HepG2 (cell line): ENCODE measurements around the gene DLX6. TPM values are rescaled to one million over a fixed set of nuclear protein-coding genes. Genes with fewer than 3 reads are reported as not detected.
A peak's percentile ranks its signal among the peaks of the same experiment; 100 is the strongest.

Experiments
- BRCA1 ChIP-seq: sonication (generic); formaldehyde crosslinking; IDR thresholded peaks from 2 replicates; pipeline ENCODE4 v1.4.0; 2020; ENCODE audit warnings: missing genetic modification reagents
- ELF3 ChIP-seq: IDR thresholded peaks from 2 replicates; pipeline ENCODE4 v1.6.1; 2016; ENCODE audit warnings: missing genetic modification reagents, missing compliant biosample characterization
- MATR3 ChIP-seq: sonication (generic); formaldehyde crosslinking; IDR thresholded peaks from 2 replicates; pipeline ENCODE4 v1.4.0; 2020; ENCODE audit warnings: missing genetic modification reagents
- NCOA2 ChIP-seq: sonication (generic); formaldehyde crosslinking; IDR thresholded peaks from 2 replicates; pipeline ENCODE4 v1.8.0; 2022; ENCODE audit warnings: inconsistent platforms
- NR3C1 ChIP-seq: sonication (generic); formaldehyde crosslinking; IDR thresholded peaks from 2 replicates; pipeline ENCODE4 v1.4.0; 2020; ENCODE audit warnings: missing genetic modification reagents
- PHF21A ChIP-seq: sonication (generic); formaldehyde crosslinking; IDR thresholded peaks from 2 replicates; pipeline ENCODE4 v1.5.0; 2020; ENCODE audit warnings: mild to moderate bottlenecking, missing genetic modification reagents
- RELA ChIP-seq: sonication (generic); formaldehyde crosslinking; IDR thresholded peaks from 2 replicates; pipeline ENCODE4 v1.4.0; 2020; ENCODE audit warnings: missing genetic modification reagents
- SMAD9 ChIP-seq: sonication (generic); formaldehyde crosslinking; IDR thresholded peaks from 2 replicates; pipeline ENCODE4 v1.5.1; 2020; ENCODE audit warnings: mild to moderate bottlenecking, missing genetic modification reagents
- SOX13 ChIP-seq, 3 experiments: fragments of 450-650 bp in 1 of 3; sonication (generic) in 1 of 3; formaldehyde crosslinking in 1 of 3; IDR thresholded peaks in 2 of 3; conservative IDR thresholded peaks in 1 of 3; 2 replicates each; pipeline versions ENCODE4 v1.5.0 to v1.6.1; 2016 to 2020; ENCODE audit warnings: antibody characterized with exemption in 1 of 3, mild to moderate bottlenecking in 1 of 3, missing compliant biosample characterization in 1 of 3, missing genetic modification reagents in 1 of 3, moderate library complexity in 1 of 3
- SOX5 ChIP-seq: IDR thresholded peaks from 2 replicates; pipeline ENCODE4 v1.6.1; 2016; ENCODE audit warnings: borderline replicate concordance
- SYNCRIP ChIP-seq: fragments of 200-400 bp; formaldehyde crosslinking; IDR thresholded peaks from 2 replicates; pipeline ENCODE4 v1.6.1; 2018; ENCODE audit warnings: mild to moderate bottlenecking, low read depth, low read length; ENCODE audit not compliant: insufficient read depth
- TBX2 ChIP-seq: sonication (generic); formaldehyde crosslinking; IDR thresholded peaks from 2 replicates; pipeline ENCODE4 v1.5.0; 2020; ENCODE audit warnings: missing genetic modification reagents, mild to moderate bottlenecking, borderline replicate concordance
- XRCC5 ChIP-seq: fragments of 200-400 bp; formaldehyde crosslinking; optimal IDR thresholded peaks from 2 replicates; pipeline ENCODE3; 2017; ENCODE audit warnings: mild to moderate bottlenecking, low read length
- ZMYM3 ChIP-seq: sonication (generic); formaldehyde crosslinking; IDR thresholded peaks from 2 replicates; pipeline ENCODE4 v1.5.1; 2020; ENCODE audit warnings: mild to moderate bottlenecking, missing genetic modification reagents
- ZNF20 ChIP-seq: sonication (generic); formaldehyde crosslinking; IDR thresholded peaks from 2 replicates; pipeline ENCODE4 v1.4.0; 2020; ENCODE audit warnings: mild to moderate bottlenecking, moderate library complexity, missing genetic modification reagents
- ZNF235 ChIP-seq: sonication (generic); formaldehyde crosslinking; IDR thresholded peaks from 2 replicates; pipeline ENCODE4 v1.8.1; 2023; ENCODE audit warnings: mild to moderate bottlenecking, missing genetic modification reagents, borderline replicate concordance
- ZNF333 ChIP-seq: sonication (generic); formaldehyde crosslinking; IDR thresholded peaks from 2 replicates; pipeline ENCODE4 v1.4.0; 2020; ENCODE audit warnings: mild to moderate bottlenecking, missing genetic modification reagents, borderline replicate concordance
- ZNF644 ChIP-seq: IDR thresholded peaks from 2 replicates; pipeline ENCODE4 v1.6.1; 2016; ENCODE audit warnings: low read depth
- ZNF777 ChIP-seq: sonication (generic); formaldehyde crosslinking; IDR thresholded peaks from 2 replicates; pipeline ENCODE4 v1.4.0; 2020; ENCODE audit warnings: missing genetic modification reagents
- ZSCAN30 ChIP-seq: sonication (generic); formaldehyde crosslinking; IDR thresholded peaks from 2 replicates; pipeline ENCODE4 v1.5.0; 2020; ENCODE audit warnings: mild to moderate bottlenecking, missing genetic modification reagents
- polyA plus RNA-seq, 8 experiments: library from polyadenylated mRNA; depleted of rRNA in 3 of 8; stranded (reverse) in 7 of 8; unstranded in 1 of 8; fragments of >200 nt; fragmentation: Illumina TruSeq in 4 of 8; extraction: Trizol in 4 of 8; gene quantifications; 2 replicates each; pipeline versions ENCODE4 v1.2.1 to v1.2.3, GENCODE V29; 2011 to 2016; ENCODE audit warnings: low read depth in 4 of 8, missing spikeins in 1 of 8, mixed read lengths in 1 of 8; ENCODE audit not compliant: insufficient read depth in 1 of 8
- total RNA-seq, 5 experiments: library from RNA; depleted of rRNA; stranded (reverse); fragments of >200 nt; fragmentation: Illumina TruSeq; extraction: Trizol; gene quantifications; 2 replicates each; pipeline ENCODE4 v1.2.3, GENCODE V29; 2016; ENCODE audit warnings: low read depth in 1 of 5
- TF ChIP-seq, protein P1 (sequence below): sonication (generic); formaldehyde crosslinking; IDR thresholded peaks from 2 replicates; pipeline ENCODE4 v1.5.0; 2020; ENCODE audit warnings: mild to moderate bottlenecking, missing genetic modification reagents, borderline replicate concordance
- TF ChIP-seq, protein P2 (sequence below): IDR thresholded peaks from 2 replicates; pipeline ENCODE4 v1.6.1; 2016; ENCODE audit warnings: missing genetic modification reagents, missing compliant biosample characterization
- TF ChIP-seq, protein P3 (sequence below): sonication (generic); formaldehyde crosslinking; IDR thresholded peaks from 2 replicates; pipeline ENCODE4 v1.4.0; 2020; ENCODE audit warnings: missing genetic modification reagents

DLX6 gene
- total and polyA plus RNA-seq, 2 of the 13 experiments (the other 11 are each of a cell fraction or from before 2014, with no cell fraction given) = 3.5 to 5.5 TPM

DNA sequence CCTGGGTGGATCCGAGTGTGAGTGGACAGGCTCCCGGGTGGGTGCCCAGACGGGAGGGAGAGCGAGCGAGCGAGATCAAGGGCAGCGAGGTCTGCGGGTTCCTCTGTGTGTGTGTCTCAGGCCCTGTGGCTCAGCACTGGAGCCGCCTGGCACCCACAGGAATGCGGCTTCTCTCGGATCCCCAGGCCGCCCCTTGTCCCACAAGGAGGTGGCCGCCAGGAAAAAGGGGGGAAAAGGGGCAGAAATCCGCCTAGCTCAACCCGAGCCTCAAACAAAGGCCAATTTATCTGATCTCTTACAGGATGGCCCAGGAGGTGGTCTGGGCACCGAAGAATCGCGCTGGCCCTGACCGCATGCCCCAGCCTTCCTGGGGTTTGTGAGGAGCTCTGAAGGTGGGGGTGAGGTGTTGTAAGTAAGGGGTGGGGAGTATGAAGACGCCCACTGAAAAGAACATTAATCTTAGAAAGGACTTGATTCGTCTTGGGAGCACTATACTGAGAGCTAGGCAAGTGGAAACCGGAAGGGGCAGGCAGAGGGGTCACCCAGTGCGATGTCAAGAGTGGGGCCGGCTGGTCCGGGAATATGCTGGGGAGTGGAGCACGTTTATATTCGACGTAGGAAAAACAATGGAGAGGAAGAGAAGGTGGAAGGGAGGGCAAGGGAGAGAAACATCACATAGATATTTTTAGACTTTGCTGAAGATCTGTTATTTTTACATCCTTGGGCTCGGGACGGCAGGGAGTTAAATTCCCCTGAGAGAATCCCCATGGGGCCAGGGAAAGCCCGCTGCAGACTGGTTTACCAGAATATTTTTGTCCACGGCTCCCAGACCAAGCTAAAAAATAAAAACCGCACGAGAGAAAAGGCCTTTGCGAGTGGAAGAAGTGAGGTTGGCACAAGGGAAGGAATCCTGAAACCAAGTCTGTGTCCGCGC lies 12.1 kb downstream of the DLX6 start (continued):
- TF ChIP-seq, protein P1, sequence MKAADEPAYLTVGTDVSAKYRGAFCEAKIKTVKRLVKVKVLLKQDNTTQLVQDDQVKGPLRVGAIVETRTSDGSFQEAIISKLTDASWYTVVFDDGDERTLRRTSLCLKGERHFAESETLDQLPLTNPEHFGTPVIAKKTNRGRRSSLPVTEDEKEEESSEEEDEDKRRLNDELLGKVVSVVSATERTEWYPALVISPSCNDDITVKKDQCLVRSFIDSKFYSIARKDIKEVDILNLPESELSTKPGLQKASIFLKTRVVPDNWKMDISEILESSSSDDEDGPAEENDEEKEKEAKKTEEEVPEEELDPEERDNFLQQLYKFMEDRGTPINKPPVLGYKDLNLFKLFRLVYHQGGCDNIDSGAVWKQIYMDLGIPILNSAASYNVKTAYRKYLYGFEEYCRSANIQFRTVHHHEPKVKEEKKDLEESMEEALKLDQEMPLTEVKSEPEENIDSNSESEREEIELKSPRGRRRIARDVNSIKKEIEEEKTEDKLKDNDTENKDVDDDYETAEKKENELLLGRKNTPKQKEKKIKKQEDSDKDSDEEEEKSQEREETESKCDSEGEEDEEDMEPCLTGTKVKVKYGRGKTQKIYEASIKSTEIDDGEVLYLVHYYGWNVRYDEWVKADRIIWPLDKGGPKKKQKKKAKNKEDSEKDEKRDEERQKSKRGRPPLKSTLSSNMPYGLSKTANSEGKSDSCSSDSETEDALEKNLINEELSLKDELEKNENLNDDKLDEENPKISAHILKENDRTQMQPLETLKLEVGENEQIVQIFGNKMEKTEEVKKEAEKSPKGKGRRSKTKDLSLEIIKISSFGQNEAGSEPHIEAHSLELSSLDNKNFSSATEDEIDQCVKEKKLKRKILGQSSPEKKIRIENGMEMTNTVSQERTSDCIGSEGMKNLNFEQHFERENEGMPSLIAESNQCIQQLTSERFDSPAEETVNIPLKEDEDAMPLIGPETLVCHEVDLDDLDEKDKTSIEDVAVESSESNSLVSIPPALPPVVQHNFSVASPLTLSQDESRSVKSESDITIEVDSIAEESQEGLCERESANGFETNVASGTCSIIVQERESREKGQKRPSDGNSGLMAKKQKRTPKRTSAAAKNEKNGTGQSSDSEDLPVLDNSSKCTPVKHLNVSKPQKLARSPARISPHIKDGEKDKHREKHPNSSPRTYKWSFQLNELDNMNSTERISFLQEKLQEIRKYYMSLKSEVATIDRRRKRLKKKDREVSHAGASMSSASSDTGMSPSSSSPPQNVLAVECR = no peak
- TF ChIP-seq SYNCRIP (no peak), XRCC5 (no peak), ZNF644 (CRISPR knock-in tag) (no peak), ZNF235 (CRISPR knock-in tag) (no peak), SOX13 (IDR thresholded peaks at IDR 0.05) (no peak), SOX13 (CRISPR knock-in tag; conservative IDR thresholded peaks at IDR 0.05 in 1 of 2, IDR thresholded peaks at IDR 0.05 in 1 of 2) (no peak), SOX5 (CRISPR knock-in tag) (peak; percentile 14; the same call in 1 of the 2 replicates), ZNF20 (CRISPR knock-in tag) (no peak), TBX2 (CRISPR knock-in tag) (peak; percentile 34; the same call in 1 of the 2 replicates), BRCA1 (no peak), ZNF333 (CRISPR knock-in tag) (no peak), PHF21A (CRISPR knock-in tag) (no peak), NR3C1 (CRISPR knock-in tag) (no peak), NCOA2 (CRISPR knock-in tag) (no peak), SMAD9 (CRISPR knock-in tag) (no peak), ELF3 (CRISPR knock-in tag) (no peak), RELA (CRISPR knock-in tag) (no peak), ZNF777 (CRISPR knock-in tag) (peak; percentile 6; the same call in 1 of the 2 replicates), ZMYM3 (CRISPR knock-in tag) (no peak), ZSCAN30 (CRISPR knock-in tag) (no peak), MATR3 (no peak)
- TF ChIP-seq, protein P2, sequence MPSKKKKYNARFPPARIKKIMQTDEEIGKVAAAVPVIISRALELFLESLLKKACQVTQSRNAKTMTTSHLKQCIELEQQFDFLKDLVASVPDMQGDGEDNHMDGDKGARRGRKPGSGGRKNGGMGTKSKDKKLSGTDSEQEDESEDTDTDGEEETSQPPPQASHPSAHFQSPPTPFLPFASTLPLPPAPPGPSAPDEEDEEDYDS (CRISPR knock-in tag) = no peak
- TF ChIP-seq, protein P3, sequence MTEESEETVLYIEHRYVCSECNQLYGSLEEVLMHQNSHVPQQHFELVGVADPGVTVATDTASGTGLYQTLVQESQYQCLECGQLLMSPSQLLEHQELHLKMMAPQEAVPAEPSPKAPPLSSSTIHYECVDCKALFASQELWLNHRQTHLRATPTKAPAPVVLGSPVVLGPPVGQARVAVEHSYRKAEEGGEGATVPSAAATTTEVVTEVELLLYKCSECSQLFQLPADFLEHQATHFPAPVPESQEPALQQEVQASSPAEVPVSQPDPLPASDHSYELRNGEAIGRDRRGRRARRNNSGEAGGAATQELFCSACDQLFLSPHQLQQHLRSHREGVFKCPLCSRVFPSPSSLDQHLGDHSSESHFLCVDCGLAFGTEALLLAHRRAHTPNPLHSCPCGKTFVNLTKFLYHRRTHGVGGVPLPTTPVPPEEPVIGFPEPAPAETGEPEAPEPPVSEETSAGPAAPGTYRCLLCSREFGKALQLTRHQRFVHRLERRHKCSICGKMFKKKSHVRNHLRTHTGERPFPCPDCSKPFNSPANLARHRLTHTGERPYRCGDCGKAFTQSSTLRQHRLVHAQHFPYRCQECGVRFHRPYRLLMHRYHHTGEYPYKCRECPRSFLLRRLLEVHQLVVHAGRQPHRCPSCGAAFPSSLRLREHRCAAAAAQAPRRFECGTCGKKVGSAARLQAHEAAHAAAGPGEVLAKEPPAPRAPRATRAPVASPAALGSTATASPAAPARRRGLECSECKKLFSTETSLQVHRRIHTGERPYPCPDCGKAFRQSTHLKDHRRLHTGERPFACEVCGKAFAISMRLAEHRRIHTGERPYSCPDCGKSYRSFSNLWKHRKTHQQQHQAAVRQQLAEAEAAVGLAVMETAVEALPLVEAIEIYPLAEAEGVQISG (CRISPR knock-in tag) = no peak
